Measurements from ENCODE around the gene MAP3K14. TPM values are rescaled to one million over a fixed set of nuclear protein-coding genes. Genes with fewer than 3 reads are reported as not detected.

MAP3K14 gene
- total RNA-seq, 4 donors from 2014 or later, result 18.0 to 62.8 (median 34.0) TPM

DNA sequence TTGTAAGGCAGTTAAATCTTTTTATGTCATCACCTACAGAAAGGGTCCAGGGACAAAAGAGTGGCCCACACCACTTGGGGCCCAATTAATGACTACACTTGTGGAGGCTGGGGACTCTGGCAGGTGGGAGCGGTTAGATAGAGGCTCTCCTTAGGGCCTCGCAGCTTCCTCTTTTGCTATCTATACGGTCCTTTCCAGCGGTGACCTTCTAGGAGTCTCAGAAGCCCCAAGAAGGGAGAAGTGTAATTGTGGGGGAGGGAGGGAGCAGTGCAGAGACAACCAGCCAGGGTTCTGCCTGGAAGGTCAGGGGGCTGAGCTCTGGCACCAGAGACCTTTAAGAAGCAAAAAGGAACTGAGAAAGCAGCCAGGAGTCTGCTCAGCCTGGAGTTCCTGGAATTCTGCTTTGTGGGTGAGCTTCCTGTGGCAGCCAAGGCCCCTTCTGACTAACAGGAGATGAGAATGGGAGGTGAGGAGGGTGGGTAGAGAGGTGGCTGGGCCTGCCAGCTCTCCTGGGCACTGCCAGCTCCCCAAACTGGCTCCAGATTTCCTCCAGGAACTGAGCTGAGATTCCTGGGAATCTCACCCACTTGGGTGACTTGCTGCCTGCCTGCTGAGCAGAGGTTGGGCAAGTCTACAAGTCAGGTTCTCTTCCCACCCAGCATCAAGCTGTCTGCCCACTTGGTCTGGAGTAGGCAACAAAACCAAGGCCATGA lies 16.3 kb upstream of the MAP3K14 start:
- Histone ChIP-seq H3K36me3 (no peaks in the 10 kb centered on the region), H3K27me3 (no peaks in the 10 kb centered on the region), H3K27ac (peak overlapping the region in 1 of 4 donors; percentile 12), H3K4me3 (no peak overlapping the region), H3K4me1 (peaks cover 0 to 3% of the 10 kb centered on the region in 2 donors), H3K9me3 (no peaks in the 10 kb centered on the region)
- intact Hi-C loops (cut with DNase I; ENCODE audit: low total_unique reads) (no loop called here), in situ Hi-C loops (cut with MboI; ENCODE audit: low sequenced_read_pairs in 4 of 4) (no loop called here)
- no peak for TF ChIP-seq POLR2A (IDR thresholded peaks at IDR 0.05)
- no peak for TF ChIP-seq CTCF (IDR thresholded peaks at IDR 0.05 in 4 of 5, conservative IDR thresholded peaks at IDR 0.05 in 1 of 5)
- ATAC-seq (no peak), DNase-seq (peak in 1 of 2 donors; percentile 8)

DNA sequence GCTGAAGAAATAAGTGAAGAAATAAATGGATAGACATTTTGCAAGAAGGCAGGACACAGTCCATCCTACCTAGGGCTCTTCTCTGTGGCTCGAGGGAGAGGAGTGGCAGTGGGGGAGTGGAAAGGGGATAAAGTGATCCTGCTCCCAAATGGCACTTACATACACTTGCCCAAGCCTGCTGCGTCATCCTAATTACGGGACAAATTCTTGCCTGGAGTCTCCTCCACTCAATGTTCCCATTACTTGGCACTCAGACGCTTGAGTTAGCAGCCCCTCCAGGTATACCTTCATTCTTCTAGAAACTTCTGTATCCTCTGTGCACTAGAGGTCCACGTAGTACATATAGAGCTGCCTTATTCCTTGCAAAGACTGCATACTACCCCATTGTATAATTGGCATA lies 15.7 kb upstream of the MAP3K14 start:
- in situ Hi-C loops (cut with MboI; ENCODE audit: low sequenced_read_pairs in 4 of 4), result no loop called here
- Histone ChIP-seq H3K27me3 (no peaks in the 10 kb centered on the region), H3K36me3 (no peaks in the 10 kb centered on the region), H3K9me3 (no peaks in the 10 kb centered on the region), H3K4me3 (no peak overlapping the region), H3K4me1 (peaks cover 0 to 3% of the 10 kb centered on the region in 2 donors), H3K27ac (no peak overlapping the region)
- TF ChIP-seq POLR2A (IDR thresholded peaks at IDR 0.05), result no peak
- TF ChIP-seq CTCF (IDR thresholded peaks at IDR 0.05 in 4 of 5, conservative IDR thresholded peaks at IDR 0.05 in 1 of 5), result no peak
- DNase-seq, result peak in 1 of 2 donors; percentile 1
- intact Hi-C loops (cut with DNase I; ENCODE audit: low total_unique reads), result no loop called here
- ATAC-seq, result no peak

GRCh38 chr17:45326626-45327025 lies 9.8 kb upstream of the MAP3K14 start:
- DNase-seq, result peak in 1 of 2 donors; percentile 3
- no peak for ATAC-seq
- no peaks in the 10 kb centered on the region for H3K9me3 ChIP-seq
- TF ChIP-seq CTCF (IDR thresholded peaks at IDR 0.05 in 4 of 5, conservative IDR thresholded peaks at IDR 0.05 in 1 of 5) (no peak), POLR2A (IDR thresholded peaks at IDR 0.05) (no peak)
- H3K27me3 ChIP-seq, result no peaks in the 10 kb centered on the region
- intact Hi-C loops (cut with DNase I; ENCODE audit: low total_unique reads) (no loop called here), in situ Hi-C loops (cut with MboI; ENCODE audit: low sequenced_read_pairs in 4 of 4) (loop anchor here in 3 of 4 donors (10.0 kb wide), 4 partner anchors 48 to 102 kb away; partner anchors contain the start of gene FMNL1 (in 1 of the 3))
- H3K36me3 ChIP-seq, result no peaks in the 10 kb centered on the region
- H3K27ac ChIP-seq, result no peak overlapping the region
- H3K4me3 ChIP-seq, result no peak overlapping the region
- H3K4me1 ChIP-seq, result no peaks in the 10 kb centered on the region

DNA sequence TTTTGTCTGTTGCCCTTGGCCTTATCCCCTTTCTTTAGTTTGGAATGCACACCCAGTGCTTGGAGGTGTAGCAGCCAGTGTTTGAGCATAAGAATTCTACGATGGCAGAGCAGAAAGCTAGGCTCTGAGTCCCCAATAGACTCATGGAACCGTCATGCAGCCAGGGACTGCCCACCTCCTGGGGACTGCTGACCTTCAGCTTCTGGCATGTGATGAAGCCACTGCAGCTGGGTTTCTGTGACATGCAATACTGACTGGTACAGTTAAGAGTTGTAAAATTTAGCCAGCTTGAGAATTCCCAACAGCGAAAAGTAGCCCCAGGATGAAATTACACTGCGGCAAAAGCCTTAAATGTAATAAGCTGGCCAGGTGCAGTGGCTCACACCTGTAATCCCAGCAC lies 9.0 kb upstream of the MAP3K14 start:
- no peaks in the 10 kb centered on the region for H3K9me3 ChIP-seq
- no peak for ATAC-seq

More for the DNA sequence above, 9.0 kb upstream of the MAP3K14 start:
- intact Hi-C loops (cut with DNase I; ENCODE audit: low total_unique reads), result no loop called here
- Histone ChIP-seq H3K4me3 (no peak overlapping the region), H3K4me1 (peaks cover 0 to under 1% of the 10 kb centered on the region in 2 donors), H3K27ac (no peak overlapping the region), H3K27me3 (no peaks in the 10 kb centered on the region), H3K36me3 (no peaks in the 10 kb centered on the region)
- no peak for TF ChIP-seq CTCF (IDR thresholded peaks at IDR 0.05 in 4 of 5, conservative IDR thresholded peaks at IDR 0.05 in 1 of 5)
- DNase-seq, result peak in 1 of 2 donors; percentile 16
- in situ Hi-C loops (cut with MboI; ENCODE audit: low sequenced_read_pairs in 4 of 4), result loop anchor here in 3 of 4 donors (10.0 kb wide), 4 partner anchors 49 to 101 kb away; partner anchors contain the start of gene FMNL1 (in 1 of the 3)

All from gastrocnemius medialis (tissue), 4 donors.